K562 (cell line): Measurements from ENCODE around the gene IDS. TPM values are rescaled to one million over a fixed set of nuclear protein-coding genes. Genes with fewer than 3 reads are reported as not detected.

Experiments
- BRD4 ChIP-seq: fragments of 200-600 bp; sonication (generic); IDR thresholded peaks from 2 replicates; pipeline ENCODE4 v1.6.1; 2017; ENCODE audit warnings: inconsistent platforms
- CCNT2 ChIP-seq: IDR thresholded peaks from 2 replicates; pipeline ENCODE4 v1.6.1; 2011; ENCODE audit warnings: borderline replicate concordance, low read depth, mild to moderate bottlenecking, moderate library complexity, mixed read lengths, low read length; ENCODE audit not compliant: insufficient read length; ENCODE audit errors: extremely low read depth
- E2F6 ChIP-seq, 2 experiments: IDR thresholded peaks; 2 replicates each; pipeline ENCODE4 v1.6.1; 2011; ENCODE audit warnings: borderline replicate concordance in 1 of 2, control low read depth in 1 of 2, low read depth in 1 of 2, low read length in 1 of 2, mild to moderate bottlenecking in 1 of 2, mixed read lengths in 1 of 2, moderate library complexity in 1 of 2; ENCODE audit not compliant: insufficient read depth in 1 of 2, insufficient read length in 1 of 2, poor library complexity in 1 of 2, severe bottlenecking in 1 of 2; ENCODE audit errors: extremely low read depth in 1 of 2
- GTF3C2 ChIP-seq: IDR thresholded peaks from 3 replicates; pipeline ENCODE4 v1.6.1; 2011; ENCODE audit warnings: borderline replicate concordance, mild to moderate bottlenecking, moderate library complexity; ENCODE audit not compliant: insufficient read length; ENCODE audit errors: extremely low read depth
- ILK ChIP-seq: fragments of 450-650 bp; IDR thresholded peaks from 2 replicates; pipeline ENCODE4 v1.6.1; 2016; ENCODE audit warnings: missing genetic modification characterization, low read depth, mild to moderate bottlenecking, missing compliant biosample characterization, moderate library complexity, borderline replicate concordance
- JUN ChIP-seq, 2 experiments: sonication (generic) in 1 of 2; formaldehyde crosslinking in 1 of 2; IDR thresholded peaks; 2 replicates each; pipeline versions ENCODE4 v1.6.1 to v1.8.0; 2012 to 2022; ENCODE audit warnings: borderline replicate concordance in 2 of 2, mild to moderate bottlenecking in 2 of 2, improper control_type of control experiment in 1 of 2, low read depth in 1 of 2, low read length in 1 of 2, missing genetic modification reagents in 1 of 2
- MAFF ChIP-seq: IDR thresholded peaks from 2 replicates; pipeline ENCODE4 v1.6.1; 2012; ENCODE audit warnings: low read length, improper control_type of control experiment
- MTA2 ChIP-seq: fragments of 450-650 bp; IDR thresholded peaks from 2 replicates; pipeline ENCODE4 v1.6.1; 2016; ENCODE audit warnings: low read depth
- RBM22 ChIP-seq: fragments of 200-400 bp; formaldehyde crosslinking; IDR thresholded peaks from 2 replicates; pipeline ENCODE4 v1.6.1; 2018; ENCODE audit warnings: low read length, low read depth; ENCODE audit not compliant: poor library complexity, severe bottlenecking
- RBM39 ChIP-seq: fragments of 200-400 bp; formaldehyde crosslinking; optimal IDR thresholded peaks from 2 replicates; pipeline ENCODE3; 2018; ENCODE audit warnings: low read depth, low read length
- ZNF407 ChIP-seq: fragments of 450-650 bp; IDR thresholded peaks from 2 replicates; pipeline ENCODE4 v1.6.1; 2016; ENCODE audit warnings: low read depth
- polyA plus RNA-seq, 8 experiments: library from polyadenylated mRNA; depleted of rRNA in 4 of 8; stranded (reverse) in 5 of 8; unstranded in 3 of 8; fragments of >200 nt; fragmentation: Nextera tagmentation in 2 of 8; fragmentation: Illumina TruSeq in 1 of 8; extraction: Ambion mirVana in 2 of 8; extraction: Trizol in 1 of 8; gene quantifications; 2 replicates each; pipeline versions ENCODE4 v1.2.1 to v1.2.3, GENCODE V29; 2011 to 2014; ENCODE audit warnings: inconsistent platforms in 1 of 8, missing spikeins in 1 of 8
- total RNA-seq, 7 experiments: library from RNA; depleted of rRNA in 6 of 7; stranded (reverse); fragments of >200 nt in 6 of 7; fragmentation: Illumina TruSeq in 2 of 7; extraction: Trizol in 2 of 7; gene quantifications; 2 replicates each; pipeline versions ENCODE4 v1.2.1 to v1.2.3, GENCODE V29; 2011 to 2021; ENCODE audit warnings: low replicate concordance in 1 of 7

IDS gene
- total and polyA plus RNA-seq, 9 of the 15 experiments (the other 6 are each of a cell fraction or from before 2014, with no cell fraction given): 2.0 to 18.6 (median 8.6) TPM

- no peak for TF ChIP-seq GTF3C2
- no peak for TF ChIP-seq ILK (tag)
- TF ChIP-seq MTA2: no peak
- no peak for TF ChIP-seq RBM39
- no peak for TF ChIP-seq BRD4
- no peak for TF ChIP-seq RBM22
- no peak for TF ChIP-seq JUN (IDR thresholded peaks at IDR 0.05; ENCODE audit: borderline replicate concordance, low read depth, low read length)
- no peak for TF ChIP-seq JUN (CRISPR knock-in tag; IDR thresholded peaks at IDR 0.05; ENCODE audit: borderline replicate concordance)
- no peak for TF ChIP-seq MAFF
- TF ChIP-seq E2F6 (IDR thresholded peaks at IDR 0.05; ENCODE audit: borderline replicate concordance in 1 of 2, extremely low read depth in 1 of 2, insufficient read depth in 1 of 2, insufficient read length in 1 of 2, low read depth in 1 of 2, low read length in 1 of 2, poor library complexity in 1 of 2, severe bottlenecking in 1 of 2): peak; percentile 45 to 50
- TF ChIP-seq CCNT2: no peak
- no peak for TF ChIP-seq ZNF407
Measured at GRCh38 chrX:149540621-149541520, 35.8 kb upstream of the IDS start, which contains the start of gene EOLA1 (continued).
